NK-92 (cell line): ENCODE measurements around the gene RBM5.

Experiments used
- DNase-seq: peaks from one replicate; lab custom pipeline; 2025; ENCODE audit not compliant: unreplicated experiment; lab: John Stamatoyannopoulos, UW

The RBM5 gene

DNA sequence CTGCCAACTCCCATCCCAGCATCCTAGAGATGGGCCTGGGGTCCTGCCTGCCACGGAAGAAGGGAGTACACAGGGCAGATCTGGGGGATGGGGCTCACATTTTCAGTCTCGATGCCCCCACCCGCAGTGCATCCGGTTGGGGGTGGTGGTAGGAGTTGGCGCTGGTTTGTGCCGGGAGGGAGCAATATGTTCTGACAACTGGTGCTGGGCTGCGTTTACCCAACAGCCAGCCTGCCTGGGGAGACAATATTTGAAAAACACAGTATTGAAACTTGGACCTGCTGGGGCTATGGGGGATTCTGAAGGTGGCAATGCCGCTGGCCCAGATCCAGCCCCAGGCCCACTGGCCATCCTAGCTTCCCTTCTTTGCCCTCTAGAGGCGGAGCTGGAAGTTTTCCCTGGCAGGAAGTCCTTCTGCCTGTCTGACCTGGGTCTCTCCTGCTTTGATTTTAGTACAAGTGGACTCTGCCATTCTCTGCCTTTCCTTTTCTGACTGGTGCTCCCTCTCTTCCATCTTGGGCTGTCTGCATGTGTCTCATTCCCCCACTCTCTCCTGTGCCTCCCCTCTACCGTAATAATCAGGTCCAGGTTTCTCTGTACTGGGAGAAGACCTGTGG lies 69.9 kb downstream of the RBM5 start:
- DNase-seq = no peak

DNA sequence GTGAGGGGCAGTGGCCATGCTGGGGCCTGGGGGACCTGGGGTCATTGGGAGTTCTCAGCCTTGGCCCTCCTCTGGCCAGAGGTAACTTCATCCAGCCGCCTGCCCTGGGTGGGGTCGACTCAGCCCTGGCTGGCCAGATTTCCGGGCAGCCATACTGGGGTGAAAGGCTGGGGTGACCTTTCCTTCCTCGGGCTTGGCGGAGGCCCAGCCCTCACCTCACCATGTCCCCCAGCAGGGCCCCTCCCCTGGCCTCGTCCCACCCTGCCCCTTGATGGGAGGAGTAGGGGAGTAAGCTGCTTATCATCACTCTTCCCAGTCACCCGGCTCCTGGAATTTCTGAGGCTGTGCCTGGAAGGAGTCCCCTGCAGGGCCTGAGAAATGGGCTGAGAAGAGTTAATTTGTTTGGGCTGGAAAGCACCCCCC lies 71.9 kb downstream of the RBM5 start:
- DNase-seq = no peak

DNA sequence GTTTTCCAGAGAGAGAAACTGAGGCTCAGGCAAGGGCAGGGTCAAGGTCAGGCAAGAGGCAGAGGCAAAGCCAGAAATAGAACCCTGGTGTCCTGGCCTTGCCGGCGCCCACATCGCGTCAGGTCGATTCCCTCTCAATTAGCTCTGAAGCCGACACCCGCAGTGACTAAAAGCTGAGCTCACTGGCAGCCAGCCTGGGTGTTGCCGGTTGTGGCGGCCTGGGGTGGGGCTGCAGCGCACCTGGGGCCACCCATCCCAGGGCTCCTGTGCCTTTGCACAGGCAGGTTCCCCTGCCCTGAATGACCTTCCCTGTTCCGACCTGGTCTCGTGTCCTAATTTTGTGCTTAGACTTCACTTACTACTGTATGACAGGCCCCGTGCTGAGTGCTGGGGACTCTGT lies 72.6 kb downstream of the RBM5 start:
- DNase-seq = no peak

DNA sequence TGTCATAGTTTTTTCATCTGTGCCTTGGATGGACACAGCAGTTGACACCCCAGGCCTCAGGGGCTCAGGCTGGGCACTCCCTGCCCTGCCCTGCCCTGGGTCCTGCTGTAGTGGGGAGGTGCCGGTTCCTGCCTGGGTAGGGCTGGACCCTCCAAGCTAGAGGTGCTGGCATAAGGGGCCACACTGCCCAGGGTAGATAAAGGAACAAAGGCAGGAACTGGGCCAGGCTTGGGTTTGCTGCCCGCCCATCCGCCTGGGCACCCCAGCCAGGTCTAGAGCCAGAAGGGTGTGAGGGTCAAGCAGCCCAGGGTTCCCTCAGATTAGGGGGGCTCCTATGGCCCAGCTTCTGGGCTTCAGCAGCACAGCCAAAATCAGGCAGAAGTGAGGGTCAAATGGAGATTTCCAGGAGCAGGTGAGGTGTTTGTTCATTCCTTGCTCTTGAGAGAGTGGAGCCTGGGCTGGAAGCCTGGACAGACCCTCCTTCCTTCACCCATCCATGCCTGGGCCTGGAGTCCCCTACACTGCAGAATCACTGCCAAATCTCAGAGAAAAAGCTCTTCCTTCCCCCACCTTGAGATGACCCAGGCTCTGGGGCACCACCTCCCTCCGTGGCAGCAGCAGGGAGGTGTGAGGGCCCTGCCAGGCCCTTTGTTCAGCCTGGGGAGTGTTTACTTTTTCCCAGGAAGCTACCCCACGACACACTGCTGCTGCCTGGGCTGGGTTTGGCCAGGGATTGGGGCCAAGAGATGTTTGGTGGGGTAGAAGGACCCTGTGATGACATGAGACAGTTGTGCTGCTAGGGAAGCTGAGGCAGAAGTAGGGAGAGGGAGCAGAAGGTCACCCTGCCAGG lies 73.5 kb downstream of the RBM5 start:
- DNase-seq = no peak

DNA sequence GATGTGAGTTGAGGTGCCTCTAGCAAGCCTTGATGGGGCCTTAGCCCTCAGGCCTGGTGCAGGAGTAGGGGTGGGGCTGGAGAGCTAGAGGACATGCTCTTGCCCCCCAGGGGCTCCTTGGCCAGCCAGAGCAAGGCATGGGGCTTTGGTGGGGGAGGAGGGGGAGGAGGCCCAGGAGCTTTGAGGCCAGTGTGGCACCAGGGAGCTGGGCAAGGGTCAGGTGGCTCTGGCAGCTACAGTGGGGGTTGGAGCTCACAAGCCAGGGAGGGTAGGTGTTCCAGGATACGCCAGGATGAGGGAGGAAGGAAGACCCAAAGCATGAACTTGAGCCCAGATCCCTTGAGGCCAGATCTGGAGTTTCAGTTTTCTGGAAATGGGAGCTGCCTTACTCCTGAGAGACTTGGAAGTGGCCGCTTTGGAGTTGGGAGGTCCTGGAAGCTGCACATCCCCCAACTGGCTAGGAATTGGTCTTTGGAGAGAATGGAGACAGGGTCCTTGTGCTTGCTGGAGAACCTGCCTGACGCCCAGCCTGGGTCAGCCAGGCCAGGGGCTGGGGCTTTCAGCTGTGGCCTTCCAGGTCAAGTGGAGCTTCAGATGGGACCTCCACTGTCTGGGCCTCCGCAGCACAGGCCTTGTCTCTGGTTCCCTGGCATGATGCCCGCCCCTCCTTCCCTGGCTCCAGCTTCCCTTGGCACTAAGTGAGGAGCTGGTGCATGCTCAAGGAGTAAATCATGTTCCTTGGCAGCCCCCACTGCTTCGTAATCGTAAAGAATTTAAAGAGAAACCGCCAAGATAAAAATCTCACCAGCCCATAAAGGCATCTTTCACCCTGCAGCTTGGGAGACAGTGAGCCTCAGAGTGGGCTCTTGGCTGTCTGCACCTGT lies 75.1 kb downstream of the RBM5 start:
- DNase-seq = no peak

DNA sequence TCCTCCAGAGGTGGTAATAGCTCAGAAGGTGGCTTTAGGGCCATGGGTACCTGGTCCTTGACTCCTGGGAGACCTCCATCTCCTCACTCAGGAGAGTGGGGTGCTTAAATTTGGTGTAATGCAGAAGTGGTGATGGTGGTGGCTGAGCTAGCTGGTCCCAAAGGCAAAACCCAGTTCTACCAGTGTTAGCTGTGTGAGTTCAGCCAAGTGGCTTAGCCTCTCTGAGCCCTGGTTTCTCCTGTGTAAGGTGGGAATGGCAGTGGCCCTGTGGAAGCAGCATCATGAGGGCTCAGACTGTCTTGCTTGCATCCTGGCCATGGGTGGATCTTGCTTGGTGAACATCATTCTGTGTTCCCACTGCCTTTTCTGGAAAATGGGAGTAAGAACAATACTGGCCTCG lies 75.8 kb downstream of the RBM5 start:
- DNase-seq = no peak

DNA sequence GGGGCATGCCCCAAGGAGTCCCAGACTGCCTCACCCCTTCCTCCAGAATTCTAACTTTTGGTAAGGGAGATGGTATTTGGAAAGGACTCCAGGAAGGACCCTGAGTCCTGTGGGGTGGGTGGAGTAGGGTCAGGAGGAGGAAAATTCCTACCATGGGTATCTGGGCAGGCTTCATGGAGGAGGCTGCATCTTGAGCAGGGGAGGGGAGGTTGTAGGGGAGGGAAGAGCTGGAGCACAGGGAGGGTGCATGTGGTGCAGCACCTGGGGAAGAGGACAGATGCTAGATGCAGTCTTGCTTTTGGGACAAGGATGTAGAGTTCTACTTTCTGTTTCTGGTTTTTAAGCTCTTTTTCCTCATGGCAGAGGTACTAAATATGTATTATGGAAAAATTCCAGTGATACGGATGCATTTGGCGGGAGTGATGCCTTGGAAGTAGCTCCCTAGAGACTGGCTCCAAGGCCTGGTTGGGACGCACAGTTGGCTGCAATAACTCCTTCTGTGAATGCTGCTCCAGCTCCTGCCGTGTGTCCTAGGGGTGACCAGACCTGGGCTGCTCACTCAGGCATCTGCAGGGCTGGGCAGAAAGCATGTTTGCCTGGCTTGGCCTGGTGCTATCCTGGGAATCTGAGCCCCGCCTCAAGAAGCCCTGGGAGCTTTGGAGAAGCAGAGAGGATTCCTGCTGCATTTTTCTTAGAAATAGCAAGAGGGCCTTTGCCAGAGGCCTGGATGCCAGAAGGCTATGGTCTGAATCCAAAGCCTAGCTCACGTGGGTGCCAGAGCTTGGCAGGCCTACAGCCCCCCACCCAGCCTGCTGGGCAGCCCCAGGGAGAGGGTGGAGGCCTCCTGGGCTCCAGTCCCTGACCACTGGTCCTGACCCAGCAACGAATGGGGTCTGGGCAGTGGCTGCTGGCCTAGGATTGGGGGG lies 76.5 kb downstream of the RBM5 start:
- DNase-seq = no peak

DNA sequence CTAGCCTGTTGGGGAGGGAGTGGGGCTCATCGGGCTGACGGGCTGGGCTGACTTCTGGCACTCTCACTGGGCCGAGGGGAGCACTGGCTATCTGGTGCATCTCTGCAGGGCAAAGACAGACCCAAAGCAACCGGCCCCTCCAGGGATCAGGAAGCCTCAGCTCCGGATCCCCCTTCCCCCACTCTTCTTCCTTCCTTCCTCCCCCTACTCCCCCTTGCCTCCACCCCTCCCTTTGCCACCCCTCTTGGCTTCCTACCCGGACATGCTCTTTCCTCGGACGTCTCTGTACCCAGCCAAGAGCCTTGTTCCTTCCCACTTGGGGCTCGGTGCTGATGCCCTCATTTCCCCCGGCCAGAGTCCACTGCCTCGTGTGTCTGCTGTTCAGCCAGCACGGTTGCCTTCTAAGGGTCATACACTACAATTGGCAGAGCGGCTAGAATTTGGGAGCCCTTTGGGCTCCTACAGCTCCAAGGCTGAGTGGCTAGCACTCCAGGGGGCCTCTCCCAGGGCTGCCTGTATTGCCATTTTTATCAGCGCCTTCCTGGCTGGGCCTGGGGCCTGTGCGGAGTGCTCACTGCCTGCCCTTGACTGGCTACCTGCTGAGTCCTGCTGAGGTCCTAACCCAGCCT lies 77.3 kb downstream of the RBM5 start:
- DNase-seq = no peak

DNA sequence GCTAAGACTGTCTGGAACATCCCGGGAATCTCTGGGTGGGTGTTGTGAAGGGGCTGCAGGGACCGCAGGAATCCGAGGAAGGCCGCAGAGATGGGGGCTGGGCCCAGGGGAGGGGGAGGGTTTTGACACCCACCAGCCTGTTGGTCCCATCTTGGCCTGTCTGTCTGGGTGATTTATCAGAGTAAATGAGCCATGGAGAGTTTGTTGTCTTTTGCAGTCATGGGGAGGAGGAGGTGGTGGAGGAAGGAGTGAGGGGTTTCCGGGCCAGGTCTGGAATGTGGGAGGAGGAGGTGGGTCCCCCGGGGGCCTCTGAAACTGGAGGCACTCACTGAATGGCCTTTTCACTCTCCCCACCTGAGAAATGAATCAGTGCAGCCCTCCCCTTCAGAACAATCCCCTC lies 77.9 kb downstream of the RBM5 start:
- DNase-seq = no peak

DNA sequence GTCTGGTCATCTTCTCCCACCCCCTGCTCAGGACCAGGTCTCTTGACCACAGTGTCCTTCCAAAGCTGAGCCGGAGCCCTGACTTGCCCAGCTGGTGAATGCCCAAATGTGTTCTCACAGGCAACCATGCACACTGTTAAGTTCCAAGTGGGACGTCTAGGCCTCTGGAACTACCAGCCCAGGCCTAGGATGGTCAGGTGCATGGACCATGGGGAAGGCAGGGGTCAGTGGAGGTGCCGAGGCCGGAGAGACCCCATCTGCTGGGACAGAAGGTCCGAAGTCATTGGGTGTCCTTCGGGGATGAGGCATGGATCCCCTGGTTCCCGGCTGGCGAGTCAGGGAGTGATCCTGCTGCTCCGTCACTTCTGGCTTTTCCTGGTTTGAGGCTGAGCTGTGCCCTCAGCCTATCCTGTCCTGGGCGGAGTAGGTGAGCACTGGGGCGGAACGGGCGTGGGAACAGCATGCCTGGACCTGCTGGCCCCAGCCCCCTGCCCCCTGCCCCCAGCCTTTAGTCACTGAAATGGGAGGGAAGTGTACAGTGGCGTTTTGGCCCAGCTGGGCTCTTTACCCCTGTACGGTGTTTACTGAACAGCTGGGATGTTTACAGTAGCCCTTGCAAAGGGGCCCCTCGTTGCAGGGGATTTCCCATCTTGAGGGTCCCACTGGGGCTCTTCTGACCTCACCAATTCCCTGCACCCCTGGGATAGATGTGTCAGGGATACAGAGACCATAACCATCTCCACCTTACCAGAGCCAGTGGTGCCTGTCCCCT lies 78.5 kb downstream of the RBM5 start:
- no peak for DNase-seq

DNA sequence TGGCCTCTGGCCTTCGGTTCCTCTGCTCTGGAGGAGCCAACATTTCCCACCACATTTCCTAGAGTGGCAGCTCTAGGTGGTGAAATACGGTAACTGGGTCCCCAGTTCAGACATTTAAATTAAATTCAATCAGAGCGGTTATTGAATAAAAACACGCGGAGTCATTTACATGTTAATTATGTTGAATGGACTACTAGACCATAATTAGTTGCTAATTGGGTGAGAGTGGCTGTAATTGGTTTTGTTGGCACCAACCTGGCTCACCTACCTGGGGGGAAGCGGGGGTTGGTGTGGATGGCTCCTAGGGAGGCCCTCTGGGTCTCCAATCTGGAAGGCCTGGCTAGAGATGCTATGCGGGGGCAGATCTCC lies 79.1 kb downstream of the RBM5 start:
- DNase-seq = no peak

DNA sequence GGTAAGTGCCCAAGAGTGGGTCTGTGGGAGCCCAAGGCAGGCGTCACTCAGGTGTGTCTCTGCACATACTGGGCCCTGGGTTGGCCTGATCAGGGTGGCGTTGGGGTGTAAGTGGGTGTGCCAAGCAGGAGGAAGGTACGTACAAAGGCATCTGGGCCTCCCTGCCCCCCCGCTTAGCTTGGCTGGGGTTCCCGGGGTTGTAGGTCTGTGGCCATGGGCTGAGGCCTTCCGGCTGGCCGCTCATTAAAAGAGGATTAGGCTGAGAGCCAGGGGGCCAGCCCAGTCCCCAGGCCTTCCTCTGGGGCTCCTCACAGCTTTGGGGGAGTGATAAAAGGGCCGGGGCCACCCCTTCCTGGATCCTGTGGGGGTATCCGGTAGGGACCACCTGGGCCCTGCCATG lies 79.7 kb downstream of the RBM5 start:
- no peak for DNase-seq
